Fibroblast of the conjunctiva (primary cell): Measurements from ENCODE around the gene VPS37D.
A peak's percentile ranks its signal among the peaks of the same experiment; 100 is the strongest.
"Not testable (repeated sequence)": the region's sequence is repeated elsewhere in the genome, so short reads cannot be mapped to it uniquely, and the experiment has no call there.

Experiments used
- DNase-seq: peaks from one replicate; pipeline ENCODE4 v3.0.0-alpha.2; 2010; ENCODE audit warnings: low read depth

VPS37D gene

GRCh38 chr7:73667344-73668102, at the start of gene VPS37D:
Gene VPS37D, plus strand, starts transcription at chr7:73667831. Its CDS starts 128 bp downstream, at chr7:73667959.
- peak; percentile 76 for DNase-seq

DNA sequence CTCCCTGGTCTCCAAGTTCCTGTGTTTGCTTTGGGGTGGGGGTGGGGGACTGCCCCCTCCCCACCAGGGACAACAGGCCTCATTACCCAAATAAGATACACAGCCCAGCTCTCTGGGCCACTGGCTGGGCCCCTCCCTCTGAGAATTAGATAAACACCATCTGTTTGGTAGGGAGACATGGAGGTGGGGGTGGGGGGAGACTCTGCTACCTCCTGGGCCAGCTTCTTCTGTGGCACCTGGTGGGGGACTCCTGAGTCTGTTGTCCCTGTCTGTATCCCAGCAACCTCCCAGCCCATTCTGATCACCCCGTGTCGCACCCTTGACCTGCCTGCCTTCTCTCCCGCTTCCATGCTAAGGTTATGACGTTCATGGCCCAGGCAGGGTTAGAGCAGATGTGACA, 49.1 kb upstream of the VPS37D start:
- no peak for DNase-seq

DNA sequence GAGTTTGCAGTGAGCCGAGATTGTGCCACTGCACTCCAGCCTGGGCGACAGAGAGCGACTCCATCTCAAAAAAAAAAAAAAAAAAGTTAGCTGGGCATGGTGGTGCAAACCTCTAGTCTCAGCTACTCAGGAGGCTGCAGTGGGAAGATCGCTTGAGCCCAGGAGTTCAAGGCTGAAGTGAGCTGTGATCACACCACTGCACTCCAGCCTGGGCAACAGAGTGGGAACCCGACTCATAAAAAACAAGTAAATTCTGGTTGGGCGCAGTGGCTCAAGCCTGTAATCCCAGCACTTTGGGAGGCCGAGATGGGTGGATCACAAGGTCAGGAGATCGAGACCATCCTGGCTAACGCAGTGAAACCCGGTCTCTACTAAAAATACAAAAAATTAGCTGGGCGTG, 48.2 kb upstream of the VPS37D start:
- DNase-seq = not testable (repeated sequence)

DNA sequence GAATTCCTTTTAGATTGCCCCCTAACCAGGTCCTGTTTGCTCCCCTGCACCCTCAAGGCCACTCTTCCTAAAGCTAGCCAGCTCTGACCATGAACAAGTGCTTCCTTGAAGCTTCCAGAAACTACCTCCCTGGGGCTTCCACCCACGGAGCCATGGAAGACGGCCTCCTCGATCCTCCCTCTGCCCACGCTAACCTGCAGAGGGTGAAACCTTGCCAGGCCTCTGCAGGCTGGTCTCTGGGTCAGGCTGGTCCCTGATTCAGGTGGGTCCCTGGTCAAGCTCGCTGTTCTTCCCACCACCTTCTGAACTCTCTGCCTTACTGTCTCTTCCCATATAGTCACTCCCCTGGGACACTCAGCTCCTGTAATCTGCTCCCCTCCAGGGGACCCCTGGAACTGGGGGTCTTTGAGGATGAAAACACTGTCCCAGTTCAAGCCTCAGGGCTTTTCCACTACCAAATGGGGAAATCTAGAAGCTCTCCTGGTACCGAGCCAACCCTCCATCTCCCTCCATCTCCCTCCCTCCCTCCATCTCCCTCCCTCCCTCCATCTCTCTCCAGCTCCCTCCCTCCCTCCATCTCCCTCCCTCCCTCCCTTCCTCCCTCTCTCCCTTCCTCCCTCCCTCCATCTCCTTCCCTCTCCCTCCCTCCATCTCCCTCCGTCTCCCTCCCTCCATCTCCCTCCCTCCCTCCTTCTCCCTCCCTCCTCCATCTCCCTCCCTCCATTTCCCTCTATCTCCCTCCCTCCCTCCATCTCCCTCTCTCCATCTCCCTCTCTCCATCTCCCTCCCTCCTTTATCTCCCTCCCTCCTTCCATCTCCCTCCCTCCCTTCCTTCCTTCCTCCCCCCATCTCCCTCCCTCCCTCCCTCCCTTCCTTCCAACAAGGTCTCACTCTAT, 46.2 kb upstream of the VPS37D start:
- DNase-seq = no peak

- DNase-seq = no peak
Measured at GRCh38 chr7:73622527-73622908, 45.1 kb upstream of the VPS37D start.

DNA sequence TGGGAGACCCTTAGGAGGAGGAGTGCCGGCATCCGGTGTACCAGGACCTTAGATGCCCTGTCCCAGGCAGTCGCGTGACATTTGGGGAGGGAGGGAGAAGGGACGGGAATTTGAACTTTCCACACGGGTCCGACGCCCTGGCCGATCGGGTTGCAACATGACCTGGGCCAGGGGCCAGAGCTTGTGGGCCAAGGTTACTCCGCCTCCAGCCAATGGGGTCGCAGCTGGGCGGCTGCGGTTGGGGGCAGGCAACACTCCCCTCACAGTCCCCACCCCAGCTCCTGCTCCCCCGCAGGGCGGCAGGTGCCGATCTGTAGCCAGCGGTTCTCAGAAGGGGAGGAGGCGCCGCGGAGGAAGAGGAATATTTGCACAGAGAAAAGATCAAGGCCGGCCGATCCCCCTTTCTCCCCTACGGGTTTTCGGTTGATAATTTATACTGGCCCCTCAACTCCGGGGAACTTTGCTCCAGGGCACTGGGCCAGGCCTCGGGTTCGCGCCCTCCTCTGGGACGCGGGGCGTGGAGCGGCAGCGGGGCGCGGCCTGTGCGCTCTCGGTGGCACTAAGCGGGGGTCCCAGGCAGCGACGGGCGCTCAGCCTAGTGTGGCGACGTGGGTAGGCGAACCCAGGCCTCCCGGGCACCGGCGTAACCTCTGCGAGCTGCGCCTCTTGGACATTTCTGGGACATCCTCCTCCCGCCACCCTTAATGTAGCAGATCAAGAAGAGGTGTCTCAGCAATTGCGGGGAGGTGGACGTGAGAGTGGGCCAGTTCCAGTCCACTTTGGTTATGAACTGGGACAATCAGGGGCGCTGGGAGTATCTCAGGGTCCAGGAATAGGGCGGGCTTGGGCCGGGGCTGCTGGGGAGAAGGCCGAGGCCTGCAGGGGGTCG, 44.5 kb upstream of the VPS37D start:
- no peak for DNase-seq

GRCh38 chr7:73623798-73624668, 43.6 kb upstream of the VPS37D start, which contains the start of gene MLXIPL:
Gene MLXIPL, minus strand, starts transcription at chr7:73624522. Its CDS starts 30 bp downstream, at chr7:73624492.
- no peak for DNase-seq

DNA sequence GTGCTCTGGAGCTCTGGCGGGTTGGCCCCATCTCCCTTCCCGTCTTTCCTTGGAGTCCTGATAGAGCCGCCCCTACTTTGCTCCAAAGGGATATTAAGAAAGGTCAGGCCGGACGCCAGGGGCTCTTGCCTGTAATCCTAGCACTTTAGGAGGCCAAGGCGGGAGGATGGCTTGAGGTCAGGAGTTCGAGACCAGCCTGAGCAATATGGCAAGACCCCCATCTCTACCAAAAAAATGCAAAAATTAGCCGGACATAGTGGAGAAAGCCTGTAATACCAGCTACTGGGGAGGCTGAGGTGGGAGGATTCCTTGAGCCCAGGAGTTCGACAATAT, 43.0 kb upstream of the VPS37D start:
- no peak for DNase-seq

GRCh38 chr7:73625276-73625675, 42.4 kb upstream of the VPS37D start:
- DNase-seq = no peak

DNA sequence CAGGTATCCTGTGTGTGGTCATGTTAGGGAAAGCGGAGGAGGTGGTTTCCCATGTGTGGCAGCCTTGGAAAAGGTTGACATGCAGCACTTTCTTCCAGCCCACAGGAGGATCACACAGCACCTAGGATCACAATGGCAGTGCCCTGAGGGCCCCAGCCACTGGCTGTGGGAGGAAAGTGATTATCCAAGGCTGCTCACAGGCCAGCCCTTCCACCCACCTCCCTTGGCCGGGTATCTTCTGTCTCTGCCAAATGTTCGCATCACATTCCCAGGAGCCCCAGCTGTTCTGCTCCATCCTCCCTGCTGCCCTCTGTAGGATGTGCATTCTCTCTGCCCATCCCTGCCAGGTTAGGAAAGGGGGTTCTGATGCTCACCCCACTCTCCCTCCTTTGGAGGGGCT, 40.8 kb upstream of the VPS37D start:
- no peak for DNase-seq

GRCh38 chr7:73628504-73628903, 39.1 kb upstream of the VPS37D start:
- no peak for DNase-seq

GRCh38 chr7:73631558-73631957, 36.1 kb upstream of the VPS37D start:
- no peak for DNase-seq

DNA sequence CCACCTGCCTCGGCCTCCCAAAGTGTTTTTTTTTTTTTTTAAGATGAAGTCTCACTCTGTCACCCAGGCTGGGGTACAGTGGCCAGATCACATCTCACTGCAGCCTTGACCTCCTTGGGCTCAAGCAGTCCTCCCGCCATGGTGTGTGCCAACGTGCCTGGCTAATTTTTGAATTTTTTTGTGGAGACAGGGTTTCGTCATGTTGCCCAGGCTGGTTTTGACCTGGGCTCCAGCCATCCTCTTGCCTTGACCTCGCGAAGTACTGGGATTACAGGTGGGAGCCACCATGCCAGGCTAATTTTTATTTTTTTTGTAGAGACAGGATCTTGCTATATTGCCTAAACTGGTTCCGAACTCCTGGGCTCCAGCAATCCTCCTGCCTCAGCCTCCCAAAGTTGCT, 34.3 kb upstream of the VPS37D start:
- no peak for DNase-seq

DNA sequence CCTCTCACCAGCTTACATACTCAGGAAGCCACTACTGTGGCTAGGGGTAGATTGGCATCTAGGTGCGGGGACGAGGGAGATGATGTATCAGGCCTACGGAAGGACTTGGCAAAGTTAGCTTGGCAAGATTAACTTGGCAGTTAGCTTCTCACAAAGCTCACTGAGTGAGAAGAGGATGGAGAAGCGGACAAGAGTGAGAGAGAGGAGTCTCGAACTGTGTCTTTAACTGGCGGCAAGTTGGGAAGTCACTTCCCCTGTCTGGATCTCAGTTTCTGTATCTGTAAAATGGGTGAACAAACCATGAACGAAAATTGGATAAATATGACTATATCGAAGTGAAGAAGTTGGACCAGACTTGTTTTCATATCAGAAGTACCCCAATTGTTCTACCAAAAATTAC, 33.8 kb upstream of the VPS37D start:
- DNase-seq = no peak

DNA sequence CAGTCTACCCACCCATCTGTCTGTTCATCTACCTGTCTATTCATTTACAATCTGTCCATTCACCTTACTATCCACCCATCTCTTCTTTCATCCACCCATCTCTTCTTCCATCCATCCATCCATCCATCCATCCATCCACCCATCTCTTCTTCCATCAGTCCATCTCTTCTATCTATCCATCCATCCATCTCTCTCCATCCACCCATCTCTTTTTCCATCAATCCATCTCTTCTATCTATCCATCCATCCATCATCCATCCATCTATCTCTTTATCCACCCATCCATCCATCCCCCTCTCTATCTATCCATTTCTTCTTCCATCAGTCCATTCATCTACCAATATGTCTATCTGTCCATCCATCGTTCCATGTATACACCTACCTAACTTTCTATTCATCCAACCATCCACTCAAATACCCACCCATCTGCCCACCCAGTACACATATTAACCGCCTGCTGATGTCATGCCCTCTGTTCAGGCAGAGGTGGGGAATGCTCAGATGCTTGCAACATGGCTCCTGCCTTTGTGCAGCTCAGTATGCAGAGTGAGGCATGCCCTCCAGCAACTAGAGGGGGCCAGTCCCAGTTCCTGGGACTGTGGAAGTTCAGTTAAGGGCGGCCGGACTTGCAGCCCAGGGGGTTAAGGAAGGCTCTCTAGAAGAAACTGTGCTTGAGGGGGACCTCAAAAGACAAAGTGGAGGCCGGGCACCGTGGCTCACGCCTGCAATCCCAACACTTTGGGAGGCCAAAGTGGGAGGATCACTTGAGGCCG, 32.0 kb upstream of the VPS37D start:
- no peak for DNase-seq

- DNase-seq = no peak
Measured at GRCh38 chr7:73638911-73639310, 28.7 kb upstream of the VPS37D start.

- no peak for DNase-seq
Measured at GRCh38 chr7:73642834-73643233, 24.8 kb upstream of the VPS37D start.

DNA sequence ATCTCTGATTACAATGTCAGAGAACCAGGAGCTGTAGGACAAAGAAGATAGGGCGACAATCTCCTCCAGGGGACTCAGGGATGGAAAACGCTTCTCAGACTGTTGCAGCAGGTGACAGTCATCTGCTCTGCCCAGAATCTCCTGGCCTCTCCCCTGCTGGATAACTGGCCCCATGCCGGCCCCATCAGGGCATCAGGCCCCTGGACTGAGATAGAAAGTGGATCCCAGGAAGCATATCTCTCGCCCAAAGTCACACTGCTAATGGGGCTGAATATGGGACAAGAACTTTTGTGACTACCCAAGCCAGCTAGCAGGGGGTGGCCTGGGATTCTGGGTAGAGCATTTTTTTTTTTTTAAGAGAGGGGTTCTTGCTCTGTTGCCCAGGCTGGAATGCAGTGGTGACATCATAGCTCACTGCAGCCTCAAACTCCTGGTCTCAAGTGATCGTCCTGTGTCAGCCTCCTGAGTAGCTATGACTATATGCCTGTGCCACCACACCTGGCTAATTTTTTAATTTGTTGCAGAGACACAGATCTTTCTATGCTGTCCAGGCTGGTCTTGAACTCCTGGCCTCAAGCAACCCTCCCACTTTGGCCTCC, 22.8 kb upstream of the VPS37D start:
- DNase-seq = no peak

GRCh38 chr7:73645643-73646174, 21.9 kb upstream of the VPS37D start:
- no peak for DNase-seq
